ENCODE data around the gene PPP3CA. TPM values are rescaled to one million over a fixed set of nuclear protein-coding genes. Genes with fewer than 3 reads are reported as not detected.
A peak's percentile ranks its signal among the peaks of the same experiment; 100 is the strongest.

PPP3CA gene
- total RNA-seq, 1 experiment from 2014 or later: 26.1 TPM

DNA sequence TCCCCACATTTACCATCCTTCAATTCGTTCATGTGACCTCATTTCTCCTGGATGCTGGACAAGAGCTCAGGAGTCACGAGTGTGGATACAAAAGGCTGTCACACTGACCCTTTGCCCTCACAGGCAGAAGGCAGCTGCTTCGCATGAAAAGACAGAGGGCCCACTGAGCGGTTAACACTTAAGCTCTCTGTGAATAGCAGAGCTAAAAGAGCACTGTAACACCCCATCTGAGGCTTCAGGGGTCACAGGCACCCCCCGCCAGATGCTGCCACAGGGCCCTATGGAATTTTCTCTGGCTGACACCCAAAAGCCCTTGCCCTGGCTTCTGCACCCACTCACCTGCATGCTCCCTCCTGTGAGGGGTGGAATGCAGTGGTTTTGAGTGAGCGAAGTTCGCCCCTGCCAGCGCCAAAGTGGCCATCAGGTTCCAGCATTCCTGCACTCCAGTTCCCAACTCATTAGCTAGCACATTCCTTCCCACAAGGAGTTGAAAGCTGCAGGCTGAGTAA lies 360.9 kb downstream of the PPP3CA start:
- DNase-seq (ENCODE audit: low read depth): peak; percentile 2
- in situ Hi-C loops (cut with HindIII; ENCODE audit: low pct_unique_long_range_greater_than_20kb, low sequenced_read_pairs): no loop called here

DNA sequence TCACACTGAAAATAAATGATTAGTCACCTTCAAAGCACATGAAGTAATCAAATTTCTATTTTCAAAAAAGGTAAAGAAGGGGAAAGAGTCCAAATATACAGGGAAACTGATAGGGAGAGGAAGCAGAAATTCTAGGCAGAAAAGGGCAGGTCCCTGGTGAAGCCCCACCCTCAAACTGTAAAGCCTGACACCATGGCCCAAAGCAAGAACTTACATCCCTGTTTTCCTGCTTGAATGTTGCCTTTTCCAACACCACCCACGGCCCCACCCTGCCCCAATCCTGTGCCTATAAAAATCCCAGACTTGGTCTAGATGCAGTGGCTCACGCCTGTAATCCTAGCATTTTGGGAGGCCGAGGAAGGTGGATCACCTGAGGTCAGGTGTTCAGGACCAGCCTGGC lies 361.8 kb downstream of the PPP3CA start:
- DNase-seq (ENCODE audit: low read depth): no peak
- in situ Hi-C loops (cut with HindIII; ENCODE audit: low pct_unique_long_range_greater_than_20kb, low sequenced_read_pairs): no loop called here

DNA sequence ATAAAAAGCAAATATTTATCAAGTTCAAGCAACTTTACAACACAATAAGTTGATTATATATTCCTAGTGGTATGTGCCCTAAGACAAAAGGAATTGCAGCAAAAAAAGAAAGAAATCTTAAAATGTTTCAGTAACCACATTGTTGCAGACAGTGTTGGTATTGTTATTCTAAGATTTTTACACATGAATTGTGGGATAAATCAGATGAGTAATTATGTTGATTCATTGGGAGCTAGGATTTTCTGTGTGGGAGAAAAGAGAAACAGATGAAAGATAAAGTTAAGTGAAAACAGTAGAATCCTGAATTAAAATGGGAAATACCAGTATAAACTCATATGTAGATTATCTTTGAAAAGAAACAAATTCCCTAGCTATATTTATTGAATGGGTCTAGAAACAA lies 362.4 kb downstream of the PPP3CA start:
- no peak for DNase-seq (ENCODE audit: low read depth)
- in situ Hi-C loops (cut with HindIII; ENCODE audit: low pct_unique_long_range_greater_than_20kb, low sequenced_read_pairs): no loop called here

DNA sequence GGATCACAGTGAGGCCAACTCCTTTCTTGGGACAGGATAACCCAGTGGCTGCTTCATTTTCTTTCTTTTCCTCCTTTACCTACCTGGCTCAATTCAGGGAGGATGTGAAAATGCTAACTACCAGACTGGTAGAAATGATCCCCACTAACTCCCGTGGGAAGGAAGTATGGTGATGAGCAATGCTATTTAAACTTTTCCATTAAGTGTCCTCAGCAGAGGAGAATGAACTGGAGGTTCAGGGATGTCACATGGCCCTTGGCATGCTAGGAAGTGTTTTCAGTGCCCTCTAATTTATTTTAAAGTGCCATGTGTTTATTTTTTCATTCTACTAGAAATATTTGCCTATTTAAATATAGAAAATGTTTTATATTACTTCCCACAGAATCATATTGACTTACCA lies 363.9 kb downstream of the PPP3CA start:
- DNase-seq (ENCODE audit: low read depth): no peak
- in situ Hi-C loops (cut with HindIII; ENCODE audit: low pct_unique_long_range_greater_than_20kb, low sequenced_read_pairs): no loop called here

DNA sequence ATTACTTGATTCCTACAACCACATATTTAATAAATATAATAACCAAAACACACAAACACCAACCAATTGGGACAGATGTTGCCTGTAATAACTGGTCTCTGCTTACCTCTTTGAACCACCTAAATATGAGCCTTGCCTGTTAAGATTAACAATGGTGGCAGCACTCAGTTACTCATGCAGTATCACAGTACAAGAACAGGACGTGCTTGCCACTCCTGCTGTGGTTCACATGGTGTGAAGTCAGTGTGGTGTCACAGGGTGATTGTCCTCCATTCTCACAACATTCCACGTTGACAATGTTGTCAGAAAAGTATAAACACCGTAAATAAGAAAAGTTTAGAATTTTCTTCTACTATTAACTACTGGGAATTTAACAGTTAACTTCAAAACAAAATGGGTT lies 365.0 kb downstream of the PPP3CA start:
- in situ Hi-C loops (cut with HindIII; ENCODE audit: low pct_unique_long_range_greater_than_20kb, low sequenced_read_pairs): no loop called here
- DNase-seq (ENCODE audit: low read depth): no peak

DNA sequence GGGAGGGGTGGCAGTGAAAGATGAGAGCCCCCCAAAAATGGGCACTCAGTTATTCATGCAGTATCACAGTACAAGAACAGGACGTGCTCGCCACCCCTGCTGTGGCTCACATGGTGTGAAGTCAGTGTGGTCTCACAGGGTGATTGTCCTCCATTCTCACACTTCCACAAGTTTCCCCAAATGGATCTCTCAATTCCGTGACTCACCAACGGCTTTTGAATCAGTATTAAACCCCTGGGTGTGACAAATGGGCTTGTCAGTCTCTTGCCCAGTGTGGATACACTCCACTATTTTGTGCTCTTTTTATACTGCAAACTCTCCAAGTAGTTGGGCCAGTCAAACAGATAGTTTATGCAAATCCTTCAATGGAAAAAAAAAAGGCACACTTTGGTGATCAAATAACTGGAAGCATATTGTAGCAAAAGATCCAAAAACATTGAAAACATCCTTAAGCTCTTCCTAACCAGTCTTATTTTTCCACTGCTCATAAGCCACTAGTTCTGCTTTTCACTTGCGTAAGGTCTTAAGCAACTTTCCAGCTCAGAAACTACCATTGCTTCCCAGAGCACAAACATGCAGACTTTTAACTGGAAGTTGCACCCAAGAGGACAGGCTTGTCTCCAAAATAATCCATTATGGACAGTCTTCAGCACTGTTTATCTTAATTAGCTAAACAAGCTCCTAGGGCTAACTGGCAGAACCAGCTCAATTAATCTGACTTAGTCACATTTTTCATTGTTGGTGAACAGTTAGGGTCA lies 365.7 kb downstream of the PPP3CA start:
- no peak for DNase-seq (ENCODE audit: low read depth)
- in situ Hi-C loops (cut with HindIII; ENCODE audit: low pct_unique_long_range_greater_than_20kb, low sequenced_read_pairs): no loop called here

DNA sequence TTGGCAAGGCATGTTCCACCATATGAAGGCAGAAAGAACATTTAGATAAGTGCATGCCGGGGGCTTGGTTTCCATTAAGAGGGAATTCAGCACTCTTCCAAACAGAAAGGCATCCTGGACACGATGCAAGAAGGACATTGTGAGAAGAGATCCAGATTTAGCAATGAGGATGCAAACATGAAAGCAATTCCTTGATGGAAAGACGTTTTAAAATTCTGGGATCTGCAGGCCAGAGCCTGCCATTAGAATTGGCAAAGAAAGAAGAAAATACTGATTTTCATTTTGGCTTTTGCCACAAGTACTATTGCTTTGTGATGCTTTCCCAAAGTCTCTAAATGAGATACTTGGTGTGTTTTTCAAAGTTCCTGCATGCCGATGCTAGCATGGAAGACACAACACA lies 367.6 kb downstream of the PPP3CA start:
- no peak for DNase-seq (ENCODE audit: low read depth)
- in situ Hi-C loops (cut with HindIII; ENCODE audit: low pct_unique_long_range_greater_than_20kb, low sequenced_read_pairs): no loop called here

DNA sequence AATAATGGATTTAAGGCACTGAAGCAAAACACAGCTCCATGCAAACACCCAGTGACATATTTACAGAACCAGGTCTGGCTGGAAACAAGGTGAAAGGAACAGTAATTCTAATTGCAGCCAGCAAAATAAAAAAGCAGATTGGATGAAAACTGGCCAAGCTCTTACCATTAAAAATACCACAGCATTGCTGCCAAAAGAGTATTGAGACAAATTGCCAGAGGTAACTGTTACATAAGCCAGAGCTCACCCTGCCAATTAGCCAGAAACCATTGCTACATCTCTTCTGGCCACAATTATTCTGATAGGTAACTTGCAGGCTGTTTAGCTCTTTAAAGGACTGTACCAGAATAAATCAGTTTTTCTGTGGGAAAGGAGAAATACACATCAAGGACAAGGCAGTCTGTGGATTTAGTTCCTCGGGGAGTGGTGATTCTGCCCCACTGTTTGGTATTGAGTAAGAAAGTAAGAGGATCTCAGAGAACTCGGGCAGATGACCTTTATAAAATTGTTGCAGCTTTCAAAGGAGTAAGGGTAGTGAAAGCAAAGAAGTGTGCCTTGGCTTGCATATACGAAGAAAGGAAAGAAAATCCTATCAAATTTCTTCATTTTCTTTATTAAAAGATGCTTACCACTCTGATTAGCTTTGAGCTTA lies 369.5 kb downstream of the PPP3CA start:
- in situ Hi-C loops (cut with HindIII; ENCODE audit: low pct_unique_long_range_greater_than_20kb, low sequenced_read_pairs): no loop called here
- no peak for DNase-seq (ENCODE audit: low read depth)

DNA sequence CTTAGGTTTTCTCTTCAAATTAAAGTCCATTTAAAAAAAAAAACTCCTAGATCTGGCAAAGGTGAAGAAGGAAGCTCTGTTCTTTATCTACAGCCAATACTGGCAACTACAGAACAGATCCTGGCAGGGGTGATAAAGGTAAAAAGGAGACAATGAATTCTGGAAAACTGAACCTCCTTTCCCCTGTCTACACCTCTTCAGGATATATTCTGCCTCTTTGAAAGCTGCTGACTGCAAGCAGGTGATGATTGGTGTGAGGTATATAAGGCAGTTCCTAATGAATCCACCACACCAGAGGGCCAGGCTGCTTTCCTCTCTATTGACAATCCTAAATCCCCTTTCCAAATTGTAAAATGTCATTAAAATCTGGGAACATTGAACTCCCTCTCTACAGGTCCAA lies 370.1 kb downstream of the PPP3CA start:
- in situ Hi-C loops (cut with HindIII; ENCODE audit: low pct_unique_long_range_greater_than_20kb, low sequenced_read_pairs): no loop called here
- no peak for DNase-seq (ENCODE audit: low read depth)

All from Caki2 (cell line).